Activated CD4-positive, CD25-positive, alpha-beta regulatory T cell treated with anti-CD3 and anti-CD28 coated beads, Interleukin-2, amount 50 U/mL, for 24 hours (primary cell): ENCODE results near the gene AVP.
"Not testable (repeated sequence)": the region's sequence is repeated elsewhere in the genome, so short reads cannot be mapped to it uniquely, and the experiment has no call there.

ENCODE experiments used
- ATAC-seq, 2 donors: fragments of 150-1000 bp; cut with Tn5 transposase; one replicate each; pipeline ENCODE4 v1.10.0; 2021; ENCODE audit warnings: mild to moderate bottlenecking in 1 of 2, moderate library complexity in 1 of 2

AVP gene

GRCh38 chr20:3084283-3084985, at the start of gene AVP:
TSS of gene AVP (minus strand) at chr20:3084724. CDS start at chr20:3084674, 50 bp downstream.
- no peak for ATAC-seq

- no peak for ATAC-seq
These were observed 49.6 kb upstream of the AVP start for GRCh38 chr20:3134151-3134550.

- ATAC-seq = no peak
These were observed 48.6 kb upstream of the AVP start for GRCh38 chr20:3133155-3133554.

- no peak for ATAC-seq
These were observed 45.6 kb upstream of the AVP start for GRCh38 chr20:3130051-3130600.

GRCh38 chr20:3129094-3129493, 44.6 kb upstream of the AVP start:
- ATAC-seq = no peak

GRCh38 chr20:3128275-3128984, 43.9 kb upstream of the AVP start:
- no peak for ATAC-seq

- ATAC-seq = no peak
These were observed 42.0 kb upstream of the AVP start for GRCh38 chr20:3126527-3126859.

- not testable (repeated sequence) for ATAC-seq
These were observed 41.4 kb upstream of the AVP start for GRCh38 chr20:3125776-3126526.

GRCh38 chr20:3124773-3125560, 40.4 kb upstream of the AVP start:
- not testable (repeated sequence) for ATAC-seq

- ATAC-seq = not testable (repeated sequence)
These were observed 39.6 kb upstream of the AVP start for GRCh38 chr20:3124163-3124562.

GRCh38 chr20:3123542-3123941, 39.0 kb upstream of the AVP start:
- ATAC-seq = no peak

GRCh38 chr20:3121955-3122610, 37.6 kb upstream of the AVP start:
- no peak for ATAC-seq

- peak in 1 of 2 donors; percentile 11 for ATAC-seq
These were observed 36.9 kb upstream of the AVP start for GRCh38 chr20:3121271-3121911.

GRCh38 chr20:3119044-3119443, 34.5 kb upstream of the AVP start:
- ATAC-seq = no peak

GRCh38 chr20:3117839-3118379, 33.4 kb upstream of the AVP start:
- ATAC-seq = peak in 1 of 2 donors; percentile 44

- no peak for ATAC-seq
These were observed 31.8 kb upstream of the AVP start for GRCh38 chr20:3116341-3116740.

GRCh38 chr20:3115190-3116107, 30.9 kb upstream of the AVP start:
- no peak for ATAC-seq

GRCh38 chr20:3111995-3112394, 27.5 kb upstream of the AVP start:
- no peak for ATAC-seq

GRCh38 chr20:3111507-3111906, 27.0 kb upstream of the AVP start:
- ATAC-seq = no peak
